Kidney (tissue), 14 donors: ENCODE measurements around the gene RPL18. TPM values are rescaled to one million over a fixed set of nuclear protein-coding genes. Genes with fewer than 3 reads are reported as not detected.

ENCODE experiments used
- DNase-seq, 5 donors: peaks; one replicate each; pipeline ENCODE4 v3.0.0-alpha.2; 2013 to 2020
- FAIRE-seq: peaks from 2 replicates; lab custom pipeline; 2012; peaks lifted over from hg19 to GRCh38; lab: Jason Lieb, UNC
- H3K27ac ChIP-seq, 2 donors: one replicate each; pipeline ENCODE4 v1.7.0; 2013; ENCODE audit warnings: low read depth in 2 of 2, low read length in 2 of 2, inconsistent platforms in 1 of 2
- H3K27me3 ChIP-seq: one replicate; pipeline ENCODE4 v1.7.1; 2013; ENCODE audit warnings: low read length, inconsistent platforms; ENCODE audit not compliant: control insufficient read depth, insufficient read depth
- H3K36me3 ChIP-seq, 3 donors: one replicate each; pipeline versions ENCODE4 v1.7.0 to v1.7.1; 2013; ENCODE audit warnings: low read length in 3 of 3, control low read depth in 1 of 3, inconsistent platforms in 1 of 3; ENCODE audit not compliant: insufficient read depth in 3 of 3, control insufficient read depth in 2 of 3
- H3K4me1 ChIP-seq, 3 donors: one replicate each; pipeline versions ENCODE4 v1.7.0 to v1.7.1; 2013; ENCODE audit warnings: low read length in 3 of 3, inconsistent platforms in 1 of 3, low read depth in 1 of 3; ENCODE audit not compliant: control insufficient read depth in 2 of 3, insufficient read depth in 2 of 3
- H3K4me3 ChIP-seq, 3 donors: one replicate each; pipeline versions ENCODE4 v1.7.0 to v1.8.1; 2013; ENCODE audit warnings: low read length in 3 of 3, control low read depth in 1 of 3, inconsistent platforms in 1 of 3
- H3K9ac ChIP-seq, 3 donors: one replicate each; pipeline versions ENCODE4 v1.7.0 to v1.7.1; 2013; ENCODE audit warnings: low read length in 3 of 3, control low read depth in 1 of 3, inconsistent platforms in 1 of 3
- H3K9me3 ChIP-seq, 3 donors: one replicate each; pipeline versions ENCODE4 v1.7.0 to v1.7.1; 2013; ENCODE audit warnings: low read length in 3 of 3, control low read depth in 1 of 3, inconsistent platforms in 1 of 3; ENCODE audit not compliant: control insufficient read depth in 2 of 3, insufficient read depth in 1 of 3
- CTCF ChIP-seq: IDR thresholded peaks from 3 replicates; pipeline ENCODE4 v1.5.1; 2012; ENCODE audit warnings: mild to moderate bottlenecking, moderate library complexity, borderline replicate concordance; ENCODE audit not compliant: insufficient read depth; ENCODE audit errors: extremely low read depth
- intact Hi-C: fragments of 100-400 bp; cut with DNase I; formaldehyde crosslinking; loops from one replicate; pipeline ENCODE4 v1.11.1; 2022
- polyA plus RNA-seq: library from polyadenylated mRNA; stranded (reverse); fragments of 350-450 nt; fragmentation: Illumina TruSeq; extraction: RNeasy Lipid Tissue Mini Kit (QIAGEN cat#74804); gene quantifications from one replicate; pipeline ENCODE4 v1.2.3, GENCODE V29; 2014; ENCODE audit warnings: low read depth, low replicate concordance; ENCODE audit not compliant: insufficient read depth
- total RNA-seq: library from RNA; stranded (reverse); fragmentation: NEBNext Ultra II Directional; extraction: Animal tissue kit (Norgen Biotek cat#: 25700); gene quantifications from one replicate; pipeline ENCODE4 v1.2.1, GENCODE V29; 2021
- donor health status: control.
- donor health status: control.
- donor health status: control.
- donor health status: control.
- donor health status: control.
- donor health status: DM: yes; HTN: yes; CAD: no.
- donor health status: Normal renal cell carcinoma (clear cell type).

The RPL18 gene
- total and polyA plus RNA-seq, 2 donors from 2014 or later = 986 to 1,596 TPM

GRCh38 chr19:48663667-48664066 is 44.7 kb upstream of the RPL18 start:
- FAIRE-seq (no peak), DNase-seq (no peak)
- no peak for TF ChIP-seq CTCF
- H3K27ac ChIP-seq = no peak overlapping the region
- no peak overlapping the region for H3K4me3 ChIP-seq
- no peaks in the 10 kb centered on the region for H3K27me3 ChIP-seq
- no peak overlapping the region for H3K9ac ChIP-seq
- intact Hi-C loops = no loop called here
- H3K9me3 ChIP-seq = no peaks in the 10 kb centered on the region
- H3K36me3 ChIP-seq = no peaks in the 10 kb centered on the region
- peaks cover 0 to 3% (median 0%) of the 10 kb centered on the region in 3 donors for H3K4me1 ChIP-seq

GRCh38 chr19:48661711-48662090 is 42.7 kb upstream of the RPL18 start:
- Histone ChIP-seq H3K27me3 (no peaks in the 10 kb centered on the region), H3K9me3 (no peaks in the 10 kb centered on the region), H3K4me1 (peaks cover 3 to 5% (median 3%) of the 10 kb centered on the region in 3 donors), H3K9ac (no peak overlapping the region), H3K27ac (no peak overlapping the region), H3K4me3 (no peak overlapping the region), H3K36me3 (no peaks in the 10 kb centered on the region)
- FAIRE-seq (no peak), DNase-seq (no peak)
- TF ChIP-seq CTCF = no peak
- intact Hi-C loops = no loop called here

DNA sequence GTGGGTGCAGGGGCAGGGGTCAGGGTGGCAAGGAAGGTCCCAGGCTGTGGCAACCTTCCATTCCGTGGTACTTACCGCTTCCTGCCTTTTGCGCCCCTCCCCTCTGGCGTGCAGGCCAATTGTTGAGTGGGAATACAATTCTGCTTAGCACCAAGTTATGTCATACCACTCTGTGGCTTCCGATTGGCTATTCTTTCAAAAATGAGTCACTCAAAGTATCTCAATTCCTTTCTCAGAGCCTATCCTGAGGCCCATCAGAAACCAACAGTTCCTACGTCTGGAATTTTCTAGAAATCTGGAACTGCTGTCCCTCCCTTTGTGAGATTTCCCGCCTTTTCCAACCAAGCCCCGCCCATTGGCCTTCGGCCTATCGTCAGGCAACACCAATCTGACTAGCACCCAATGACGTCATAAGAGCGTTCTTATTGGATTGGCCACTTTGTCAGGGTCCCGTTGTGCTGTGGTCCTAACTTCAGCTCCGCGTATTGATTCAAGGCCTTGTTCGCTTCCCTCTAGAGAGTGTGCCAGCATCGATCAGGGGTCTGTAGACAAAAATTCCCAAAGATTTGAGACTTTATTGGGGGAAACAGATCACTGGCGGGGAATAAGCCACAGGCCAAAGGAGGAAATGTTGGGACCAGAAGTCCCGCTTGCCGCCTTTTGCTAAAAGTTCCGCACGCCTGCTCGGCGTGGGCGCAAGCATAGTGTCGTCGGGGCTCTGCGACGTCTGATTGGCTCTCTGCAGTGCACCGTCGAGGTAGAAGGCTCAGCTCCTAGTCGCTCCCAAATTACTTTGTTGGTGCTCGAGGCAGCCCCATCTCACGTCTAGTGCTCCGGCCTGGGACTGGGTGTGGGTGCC is 42.1 kb upstream of the RPL18 start:
- DNase-seq (peak; percentile 66 to 96 (median 84)), FAIRE-seq (peak; percentile 87)
- H3K4me3 ChIP-seq = peak overlapping the region in 1 of 3 donors; percentile 35
- TF ChIP-seq CTCF = no peak
- intact Hi-C loops = no loop called here
- H3K27ac ChIP-seq = peak overlapping the region; percentile 43 to 68
- peaks cover 3 to 5% (median 3%) of the 10 kb centered on the region in 3 donors for H3K4me1 ChIP-seq
- no peaks in the 10 kb centered on the region for H3K27me3 ChIP-seq
- no peaks in the 10 kb centered on the region for H3K9me3 ChIP-seq
- no peaks in the 10 kb centered on the region for H3K36me3 ChIP-seq
- peak overlapping the region in 1 of 3 donors; percentile 55 for H3K9ac ChIP-seq
